Endodermal cell (in vitro differentiated cells): ENCODE measurements around the gene MRFAP1L1. TPM values are rescaled to one million over a fixed set of nuclear protein-coding genes. Genes with fewer than 3 reads are reported as not detected.

Experiments
- DNase-seq: peaks from one replicate; pipeline ENCODE4 v3.0.0-alpha.2; 2017
- H3K27ac ChIP-seq: 2 replicates; pipeline ENCODE4 v1.5.1; 2013; ENCODE audit warnings: mild to moderate bottlenecking, low read depth, low read length, moderate library complexity
- H3K27me3 ChIP-seq: 2 replicates; pipeline ENCODE4 v1.6.1; 2013; ENCODE audit warnings: mild to moderate bottlenecking, low read length, moderate library complexity; ENCODE audit not compliant: insufficient read depth, control insufficient read depth, poor library complexity, severe bottlenecking
- H3K36me3 ChIP-seq: 2 replicates; pipeline ENCODE4 v1.7.0; 2013; ENCODE audit warnings: mild to moderate bottlenecking, low read length, moderate library complexity; ENCODE audit not compliant: control insufficient read depth, insufficient read depth
- H3K4me1 ChIP-seq: one replicate; pipeline ENCODE4 v1.7.0; 2013; ENCODE audit warnings: low read length; ENCODE audit not compliant: control insufficient read depth, insufficient read depth
- H3K4me3 ChIP-seq: 2 replicates; pipeline ENCODE4 v1.5.1; 2013; ENCODE audit warnings: mild to moderate bottlenecking, low read length, moderate library complexity
- H3K9ac ChIP-seq: 2 replicates; pipeline ENCODE4 v1.6.1; 2013; ENCODE audit warnings: mild to moderate bottlenecking, low read length, moderate library complexity; ENCODE audit not compliant: poor library complexity, severe bottlenecking; ENCODE audit errors: extremely low read depth
- H3K9me3 ChIP-seq: 2 replicates; pipeline ENCODE4 v1.6.1; 2013; ENCODE audit warnings: mild to moderate bottlenecking, low read length, moderate library complexity; ENCODE audit not compliant: control insufficient read depth
- H3K27ac Mint-ChIP-seq: 2 replicates; pipeline ENCODE4 v1.8.0; 2020; ENCODE audit warnings: mixed read lengths
- H3K27me3 Mint-ChIP-seq: 2 replicates; pipeline ENCODE4 v1.8.0; 2021; ENCODE audit warnings: mild to moderate bottlenecking, mixed read lengths; ENCODE audit not compliant: insufficient read depth
- H3K36me3 Mint-ChIP-seq: 2 replicates; pipeline ENCODE4 v1.8.0; 2020; ENCODE audit warnings: low read depth, mixed read lengths
- H3K4me1 Mint-ChIP-seq: 2 replicates; pipeline ENCODE4 v1.8.0; 2020; ENCODE audit warnings: mixed read lengths
- H3K4me3 Mint-ChIP-seq: 2 replicates; pipeline ENCODE4 v1.8.0; 2020; ENCODE audit warnings: mild to moderate bottlenecking, moderate library complexity, mixed read lengths
- H3K9me3 Mint-ChIP-seq: 2 replicates; pipeline ENCODE4 v1.8.0; 2020; ENCODE audit warnings: mild to moderate bottlenecking, mixed read lengths
- WGBS, 2 experiments: methylation state at CpG; one replicate each; pipeline versions ENCODE4 v1.1.5 to v1.1.7; 2013; ENCODE audit warnings: missing lambda C conversion rate in 2 of 2, mixed read lengths in 1 of 2; ENCODE audit not compliant: insufficient coverage in 1 of 2, insufficient read length in 1 of 2; 5-methylcytosine and 5-hydroxymethylcytosine counted together
- total RNA-seq, 2 donors: library from RNA; stranded (reverse); fragmentation: NEBNext Ultra II Directional in 1 of 2; extraction: Animal tissue kit (Norgen Biotek cat#: 25700) in 1 of 2; gene quantifications; 2 replicates in 1 of 2; 3 replicates in 1 of 2; pipeline ENCODE4 v1.2.1, GENCODE V29; 2021
- TF ChIP-seq, protein P1 (sequence below): fragments of 200-600 bp; sonication (generic); conservative IDR thresholded peaks from 2 replicates; pipeline ENCODE4 v1.5.0; 2021; ENCODE audit warnings: antibody characterized with exemption, mild to moderate bottlenecking

The MRFAP1L1 gene
- total RNA-seq, 2 donors from 2014 or later: 45.0 to 50.2 TPM

DNA sequence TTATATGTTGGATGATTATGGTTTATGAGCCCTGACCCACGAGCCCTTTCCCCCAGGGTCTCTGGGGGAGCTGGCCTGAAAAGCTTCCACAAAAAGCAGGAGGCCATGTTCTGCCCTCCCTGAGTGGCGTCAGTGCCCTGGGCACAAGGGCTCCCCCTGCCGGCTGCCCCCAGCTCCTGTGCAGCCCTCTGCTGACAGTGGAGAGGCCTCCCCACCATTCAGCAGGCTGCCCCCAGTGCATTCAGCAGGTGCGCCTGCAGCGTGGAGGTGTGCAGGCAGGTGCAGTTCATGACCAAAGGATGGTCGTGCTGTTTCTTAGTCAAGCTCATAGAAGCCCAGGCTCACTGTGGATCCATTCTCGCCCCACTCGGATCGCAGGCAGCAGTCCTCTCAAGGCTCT is 28.5 kb downstream of the MRFAP1L1 start:
- H3K27ac Mint-ChIP-seq: no peak overlapping the region
- peaks cover 14% of the 10 kb centered on the region for H3K36me3 ChIP-seq
- 90 to 92% methylated on average over 8 to 9 of the region's 9 CpGs for WGBS, 2 experiments
- H3K9ac ChIP-seq: no peak overlapping the region
- no peak overlapping the region for H3K4me3 Mint-ChIP-seq
- H3K27ac ChIP-seq: no peak overlapping the region
- peaks cover 3% of the 10 kb centered on the region for H3K27me3 Mint-ChIP-seq
- peaks cover 17% of the 10 kb centered on the region for H3K36me3 Mint-ChIP-seq
- no peaks in the 10 kb centered on the region for H3K9me3 ChIP-seq
- no peak for DNase-seq
- H3K4me1 Mint-ChIP-seq: peaks cover 8% of the 10 kb centered on the region
- no peak overlapping the region for H3K4me3 ChIP-seq
- no peaks in the 10 kb centered on the region for H3K27me3 ChIP-seq
- H3K4me1 ChIP-seq: no peaks in the 10 kb centered on the region
- peaks cover 2% of the 10 kb centered on the region for H3K9me3 Mint-ChIP-seq
- TF ChIP-seq, protein P1, sequence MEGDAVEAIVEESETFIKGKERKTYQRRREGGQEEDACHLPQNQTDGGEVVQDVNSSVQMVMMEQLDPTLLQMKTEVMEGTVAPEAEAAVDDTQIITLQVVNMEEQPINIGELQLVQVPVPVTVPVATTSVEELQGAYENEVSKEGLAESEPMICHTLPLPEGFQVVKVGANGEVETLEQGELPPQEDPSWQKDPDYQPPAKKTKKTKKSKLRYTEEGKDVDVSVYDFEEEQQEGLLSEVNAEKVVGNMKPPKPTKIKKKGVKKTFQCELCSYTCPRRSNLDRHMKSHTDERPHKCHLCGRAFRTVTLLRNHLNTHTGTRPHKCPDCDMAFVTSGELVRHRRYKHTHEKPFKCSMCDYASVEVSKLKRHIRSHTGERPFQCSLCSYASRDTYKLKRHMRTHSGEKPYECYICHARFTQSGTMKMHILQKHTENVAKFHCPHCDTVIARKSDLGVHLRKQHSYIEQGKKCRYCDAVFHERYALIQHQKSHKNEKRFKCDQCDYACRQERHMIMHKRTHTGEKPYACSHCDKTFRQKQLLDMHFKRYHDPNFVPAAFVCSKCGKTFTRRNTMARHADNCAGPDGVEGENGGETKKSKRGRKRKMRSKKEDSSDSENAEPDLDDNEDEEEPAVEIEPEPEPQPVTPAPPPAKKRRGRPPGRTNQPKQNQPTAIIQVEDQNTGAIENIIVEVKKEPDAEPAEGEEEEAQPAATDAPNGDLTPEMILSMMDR: no peak

DNA sequence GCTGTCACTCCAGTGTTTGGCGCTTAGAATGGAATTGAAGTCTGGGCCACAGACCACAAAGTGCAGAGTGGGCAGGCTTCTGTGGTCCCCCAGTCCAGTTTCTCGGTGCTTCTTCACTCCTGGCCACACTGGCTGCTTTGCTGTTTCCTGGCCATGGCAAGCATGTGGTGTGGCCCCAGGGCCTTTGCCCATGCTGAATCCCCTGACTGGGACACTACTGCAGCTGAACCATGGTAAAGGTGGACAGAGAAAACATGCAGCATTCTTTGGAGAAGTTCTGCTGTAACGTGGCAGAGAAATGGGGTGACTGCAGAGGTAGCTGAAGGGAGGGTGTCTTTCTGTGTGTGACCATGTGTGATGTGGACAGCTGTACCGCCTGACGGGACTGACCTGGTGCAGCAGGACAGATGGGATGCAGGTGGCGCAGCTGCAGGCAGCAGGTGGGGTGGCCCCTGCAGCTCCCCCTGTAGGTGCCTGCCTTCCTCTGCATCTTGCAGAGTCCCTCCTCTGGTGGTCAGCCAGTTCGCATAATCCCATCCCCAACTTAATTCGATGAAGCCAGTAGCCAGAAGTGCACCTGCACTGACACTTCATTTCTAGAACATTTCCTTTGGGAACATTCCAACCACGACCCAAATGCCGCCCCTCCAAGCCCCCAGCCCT is 29.2 kb downstream of the MRFAP1L1 start:
- H3K4me3 Mint-ChIP-seq: no peak overlapping the region

DNA sequence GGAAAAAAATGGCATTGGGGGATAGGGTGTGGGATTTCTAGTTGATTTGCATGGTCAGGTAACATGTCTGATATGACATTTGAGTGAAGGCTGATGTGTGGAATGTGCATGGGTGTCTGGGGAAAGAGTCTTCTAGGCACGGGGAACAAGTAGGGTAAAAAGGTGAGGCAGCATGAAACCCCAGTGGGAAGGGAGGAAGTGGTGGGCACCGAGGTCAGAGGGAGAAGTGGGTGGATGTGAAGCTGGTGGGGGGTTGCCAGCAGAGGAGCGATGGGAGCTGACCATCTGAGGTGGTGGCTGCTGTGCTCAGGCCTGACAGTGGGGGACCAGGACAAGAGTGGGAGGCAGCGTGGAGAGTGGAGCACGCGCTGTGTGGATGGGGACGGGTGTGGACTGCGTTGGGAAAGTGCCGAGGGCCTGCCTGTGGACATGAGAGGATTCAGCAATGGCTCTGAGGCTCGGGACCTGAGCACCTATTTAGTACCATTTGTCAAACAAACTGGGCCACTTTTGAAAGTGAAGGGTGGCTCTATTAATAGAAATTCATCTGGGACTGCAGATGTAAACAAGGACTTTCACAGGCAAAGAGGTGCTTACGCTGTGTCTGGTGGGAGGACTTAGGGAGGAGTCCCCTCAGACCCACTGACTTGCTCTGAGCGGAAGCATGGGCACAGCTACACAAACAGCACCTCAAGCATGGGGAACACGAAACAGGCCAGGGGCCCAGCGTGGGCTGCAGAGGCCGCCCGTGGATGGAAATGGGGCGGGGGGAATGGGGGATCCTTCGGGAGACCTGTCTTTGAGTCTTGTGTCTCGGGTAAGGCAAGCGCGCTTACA is 32.7 kb downstream of the MRFAP1L1 start:
- Mint-ChIP-seq H3K4me3 (peak overlapping the region; percentile 5), H3K9me3 (peaks cover 5% of the 10 kb centered on the region), H3K36me3 (peaks cover 28% of the 10 kb centered on the region), H3K4me1 (peaks cover 22% of the 10 kb centered on the region), H3K27me3 (peaks cover 6% of the 10 kb centered on the region), H3K27ac (no peak overlapping the region)
- Histone ChIP-seq H3K9ac (no peak overlapping the region), H3K36me3 (peaks cover 24% of the 10 kb centered on the region), H3K9me3 (no peaks in the 10 kb centered on the region), H3K27me3 (no peaks in the 10 kb centered on the region), H3K4me1 (no peaks in the 10 kb centered on the region), H3K27ac (no peak overlapping the region), H3K4me3 (peak overlapping the region; percentile 86)
- 94 to 96% methylated on average over 12 to 19 of the region's 21 CpGs for WGBS, 2 experiments
- TF ChIP-seq, protein P1: no peak
- no peak for DNase-seq

More for the DNA sequence above, 29.2 kb downstream of the MRFAP1L1 start:
- 88 to 92% methylated on average over 4 to 10 of the region's 10 CpGs for WGBS, 2 experiments
- peak; percentile 84 for DNase-seq
- no peaks in the 10 kb centered on the region for H3K27me3 ChIP-seq
- no peak overlapping the region for H3K27ac ChIP-seq
- H3K27me3 Mint-ChIP-seq: peaks cover 3% of the 10 kb centered on the region
- TF ChIP-seq, protein P1: peak; percentile 75
- no peaks in the 10 kb centered on the region for H3K9me3 Mint-ChIP-seq
- H3K4me1 ChIP-seq: no peaks in the 10 kb centered on the region
- H3K9ac ChIP-seq: no peak overlapping the region
- peaks cover 24% of the 10 kb centered on the region for H3K36me3 Mint-ChIP-seq
- H3K9me3 ChIP-seq: no peaks in the 10 kb centered on the region
- H3K27ac Mint-ChIP-seq: no peak overlapping the region
- H3K4me3 ChIP-seq: no peak overlapping the region
- peaks cover 15% of the 10 kb centered on the region for H3K4me1 Mint-ChIP-seq
- peaks cover 20% of the 10 kb centered on the region for H3K36me3 ChIP-seq
